ENCODE data around the gene ALG12. TPM values are rescaled to one million over a fixed set of nuclear protein-coding genes. Genes with fewer than 3 reads are reported as not detected.

Gene ALG12
- total and polyA plus RNA-seq, 2 of the 13 experiments (the other 11 are each of a cell fraction or from before 2014, with no cell fraction given), result 7.8 to 15.8 TPM

GRCh38 chr22:49961601-49962011 is 43.4 kb upstream of the ALG12 start (continued):
- TF ChIP-seq SNAPC4 (CRISPR knock-in tag; IDR thresholded peaks at IDR 0.05) (no peak), ZNF431 (CRISPR knock-in tag; IDR thresholded peaks at IDR 0.05; ENCODE audit: borderline replicate concordance, low read depth) (no peak)

DNA sequence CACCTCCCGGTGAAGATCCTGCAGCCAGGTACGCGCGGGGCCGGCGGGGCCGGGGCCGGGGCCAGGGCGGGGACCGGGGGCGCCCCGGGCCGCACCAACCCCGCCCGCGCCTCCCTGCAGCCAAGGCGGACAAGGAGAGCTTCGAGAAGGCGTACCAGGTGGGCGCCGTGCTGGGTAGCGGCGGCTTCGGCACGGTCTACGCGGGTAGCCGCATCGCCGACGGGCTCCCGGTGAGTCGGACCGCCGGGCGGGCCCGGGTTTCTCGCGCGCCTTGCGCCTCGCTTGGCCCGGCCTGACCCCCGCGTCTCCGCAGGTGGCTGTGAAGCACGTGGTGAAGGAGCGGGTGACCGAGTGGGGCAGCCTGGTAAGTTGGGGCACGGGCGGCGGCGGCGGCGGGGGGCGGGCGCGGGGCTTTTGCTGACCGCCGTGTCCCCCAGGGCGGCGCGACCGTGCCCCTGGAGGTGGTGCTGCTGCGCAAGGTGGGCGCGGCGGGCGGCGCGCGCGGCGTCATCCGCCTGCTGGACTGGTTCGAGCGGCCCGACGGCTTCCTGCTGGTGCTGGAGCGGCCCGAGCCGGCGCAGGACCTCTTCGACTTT is 42.9 kb upstream of the ALG12 start:
- Histone ChIP-seq H3K4me1 (ENCODE audit: insufficient read depth, low read length) (peaks cover 75% of the 10 kb centered on the region), H4K20me1 (ENCODE audit: insufficient read depth, low read length) (peaks cover 37% of the 10 kb centered on the region), H3K27me3 (ENCODE audit: control insufficient read depth in 1 of 2, insufficient read depth in 2 of 2, low read length in 2 of 2) (no peaks in the 10 kb centered on the region; a peak in 1 of 5 replicates), H2AFZ (ENCODE audit: low read length) (no peak overlapping the region), H3K36me3 (replicated peaks in 1 of 2; ENCODE audit: control insufficient read depth in 1 of 2, insufficient read depth in 2 of 2, low read length in 2 of 2) (peaks cover 9 to 23% of the 10 kb centered on the region in 2 experiments), H3K79me2 (ENCODE audit: insufficient read depth, low read length) (peaks cover 36% of the 10 kb centered on the region), H3K9me3 (ENCODE audit: low read length) (no peaks in the 10 kb centered on the region), H3K27ac (ENCODE audit: extremely low read length, insufficient read depth, low read length) (peak overlapping the region; percentile 64), H3K4me2 (ENCODE audit: low read depth, low read length) (peak overlapping the region; percentile 67), H3K9ac (ENCODE audit: insufficient read depth, low read depth, low read length) (peak overlapping the region; percentile 93), H3K4me3 (replicated peaks in 1 of 3; ENCODE audit: insufficient read depth in 1 of 3, low read depth in 2 of 3, low read length in 3 of 3) (peak overlapping the region; percentile 97 to 99 (median 97))
- in situ Hi-C loops (cut with HindIII; ENCODE audit: extremely low pct_ligation_motif_present, low pct_unique_long_range_greater_than_20kb), result no loop called here
- ChIA-PET POLR2A (interaction anchor here (2.3 to 18.6 kb wide), 8 partner anchors 3 to 30 kb away, joined by 19 to 722 read pairs (median 41); partner anchors contain the start of gene PIM3), CTCF (ENCODE audit: low intra/inter-chr PET ratio, low total read pairs) (no interaction called here)
- no peak for FAIRE-seq
- no peak for ATAC-seq
- BruUV-seq (replicated peaks), result TSS peak; percentile 39
- DNase-seq (ENCODE audit: low spot score), result no peak
- intact Hi-C loops (cut with micrococcal nuclease; ENCODE audit: unreplicated experiment), result no loop called here
- no CpG with 5 or more reads among the region's 84 CpGs for WGBS (ENCODE audit: low lambda C conversion rate)
- no peak for TF ChIP-seq ZNF12 (CRISPR knock-in tag; IDR thresholded peaks at IDR 0.05)
- TF ChIP-seq, protein P1, sequence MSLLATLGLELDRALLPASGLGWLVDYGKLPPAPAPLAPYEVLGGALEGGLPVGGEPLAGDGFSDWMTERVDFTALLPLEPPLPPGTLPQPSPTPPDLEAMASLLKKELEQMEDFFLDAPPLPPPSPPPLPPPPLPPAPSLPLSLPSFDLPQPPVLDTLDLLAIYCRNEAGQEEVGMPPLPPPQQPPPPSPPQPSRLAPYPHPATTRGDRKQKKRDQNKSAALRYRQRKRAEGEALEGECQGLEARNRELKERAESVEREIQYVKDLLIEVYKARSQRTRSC (CRISPR knock-in tag; IDR thresholded peaks at IDR 0.05; ENCODE audit: low read depth), result no peak
- 0 out of 2 replicates have a peak, but pooled peaks have one; percentile 2 for TF ChIP-seq ZSCAN29 (CRISPR knock-in tag; conservative IDR thresholded peaks at IDR 0.05)
- no peak for TF ChIP-seq GTF2F1 (IDR thresholded peaks at IDR 0.05; ENCODE audit: low read length)
- TF ChIP-seq ATF4 (CRISPR knock-in tag; IDR thresholded peaks at IDR 0.05), result no peak
- no peak for TF ChIP-seq ZNF775 (CRISPR knock-in tag; IDR thresholded peaks at IDR 0.05; ENCODE audit: borderline replicate concordance)
- no peak for TF ChIP-seq ZNF660 (CRISPR knock-in tag; IDR thresholded peaks at IDR 0.05; ENCODE audit: borderline replicate concordance, low read depth)
- peak; percentile 26 for TF ChIP-seq RBFOX2 (IDR thresholded peaks at IDR 0.05; ENCODE audit: low read depth, low read length)
- TF ChIP-seq NFE2L1 (CRISPR knock-in tag; IDR thresholded peaks at IDR 0.05; ENCODE audit: borderline replicate concordance), result no peak
- TF ChIP-seq HOXA3 (CRISPR knock-in tag; IDR thresholded peaks at IDR 0.05), result 0 out of 2 replicates have a peak, but pooled peaks have one; percentile 9
- TF ChIP-seq KDM3A (CRISPR knock-in tag; IDR thresholded peaks at IDR 0.05; ENCODE audit: low read depth), result no peak
- no peak for TF ChIP-seq ARNT (IDR thresholded peaks at IDR 0.05)
- no peak for TF ChIP-seq ZNF329 (CRISPR knock-in tag; IDR thresholded peaks at IDR 0.05; ENCODE audit: low read depth)
